HEK293 (cell line): ENCODE measurements around the gene CFAP53.
A peak's percentile ranks its signal among the peaks of the same experiment; 100 is the strongest.

Experiments used
- BCL11B ChIP-seq: fragments of 450-650 bp; formaldehyde crosslinking; IDR thresholded peaks from 2 replicates; pipeline ENCODE4 v1.5.1; 2016; ENCODE audit warnings: low read depth, missing biosample characterization, missing genetic modification characterization
- HOXD13 ChIP-seq: sonication (generic); formaldehyde crosslinking; IDR thresholded peaks from 2 replicates; pipeline ENCODE4 v1.8.0; 2022; ENCODE audit warnings: missing genetic modification reagents, borderline replicate concordance
- KLF1 ChIP-seq: fragments of 450-650 bp; formaldehyde crosslinking; IDR thresholded peaks from 2 replicates; pipeline ENCODE4 v1.5.1; 2016; ENCODE audit warnings: missing biosample characterization, missing genetic modification characterization
- KLF9 ChIP-seq: fragments of 450-650 bp; formaldehyde crosslinking; IDR thresholded peaks from 2 replicates; pipeline ENCODE4 v1.5.1; 2016; ENCODE audit warnings: missing biosample characterization, missing genetic modification characterization, low read depth
- MEIS1 ChIP-seq: sonication (generic); formaldehyde crosslinking; IDR thresholded peaks from 2 replicates; pipeline ENCODE4 v1.8.1; 2022; ENCODE audit warnings: missing genetic modification reagents, mild to moderate bottlenecking, borderline replicate concordance
- OSR2 ChIP-seq: fragments of 450-650 bp; formaldehyde crosslinking; IDR thresholded peaks from 2 replicates; pipeline ENCODE4 v1.5.1; 2016; ENCODE audit warnings: missing biosample characterization, missing genetic modification characterization
- OVOL3 ChIP-seq: fragments of 450-650 bp; formaldehyde crosslinking; IDR thresholded peaks from 2 replicates; pipeline ENCODE4 v1.5.1; 2016; ENCODE audit warnings: missing biosample characterization, missing genetic modification characterization
- ZFP37 ChIP-seq: fragments of 450-650 bp; formaldehyde crosslinking; IDR thresholded peaks from 2 replicates; pipeline ENCODE4 v1.5.1; 2016; ENCODE audit warnings: missing biosample characterization, missing genetic modification characterization
- ZIC2 ChIP-seq: fragments of 450-650 bp; formaldehyde crosslinking; IDR thresholded peaks from 2 replicates; pipeline ENCODE4 v1.5.1; 2016; ENCODE audit warnings: missing biosample characterization, missing genetic modification characterization
- ZNF112 ChIP-seq: fragments of 450-650 bp; formaldehyde crosslinking; IDR thresholded peaks from 2 replicates; pipeline ENCODE4 v1.5.0; 2017; ENCODE audit warnings: missing biosample characterization, missing genetic modification characterization
- ZNF266 ChIP-seq: fragments of 450-650 bp; formaldehyde crosslinking; IDR thresholded peaks from 2 replicates; pipeline ENCODE4 v1.5.1; 2016; ENCODE audit warnings: missing biosample characterization, missing genetic modification characterization, low read depth
- ZNF335 ChIP-seq: fragments of 450-650 bp; formaldehyde crosslinking; conservative IDR thresholded peaks from 2 replicates; pipeline ENCODE4 v1.5.1; 2016; ENCODE audit warnings: missing biosample characterization, missing genetic modification characterization
- ZNF423 ChIP-seq: fragments of 450-650 bp; formaldehyde crosslinking; IDR thresholded peaks from 2 replicates; pipeline ENCODE4 v1.5.1; 2016; ENCODE audit warnings: missing biosample characterization, missing genetic modification characterization
- ZNF433 ChIP-seq: fragments of 450-650 bp; formaldehyde crosslinking; IDR thresholded peaks from 2 replicates; pipeline ENCODE4 v1.5.1; 2016; ENCODE audit warnings: missing biosample characterization, missing genetic modification characterization, low read depth
- ZNF530 ChIP-seq: fragments of 450-650 bp; formaldehyde crosslinking; IDR thresholded peaks from 2 replicates; pipeline ENCODE4 v1.5.1; 2016; ENCODE audit warnings: low read depth, missing biosample characterization, missing genetic modification characterization
- ZNF777 ChIP-seq: fragments of 450-650 bp; formaldehyde crosslinking; IDR thresholded peaks from 2 replicates; pipeline ENCODE4 v1.5.1; 2017; ENCODE audit warnings: missing biosample characterization, missing genetic modification characterization, borderline replicate concordance
- TF ChIP-seq, protein P1 (sequence below): fragments of 450-650 bp; formaldehyde crosslinking; IDR thresholded peaks from 2 replicates; pipeline ENCODE4 v1.5.1; 2016; ENCODE audit warnings: missing biosample characterization, missing genetic modification characterization
- TF ChIP-seq, protein P2 (sequence below): fragments of 450-650 bp; formaldehyde crosslinking; IDR thresholded peaks from 2 replicates; pipeline ENCODE4 v1.5.1; 2016; ENCODE audit warnings: missing biosample characterization, missing genetic modification characterization
- TF ChIP-seq, protein P3 (sequence below): fragments of 450-650 bp; formaldehyde crosslinking; IDR thresholded peaks from 2 replicates; pipeline ENCODE4 v1.5.1; 2016; ENCODE audit warnings: missing biosample characterization, missing genetic modification characterization
- TF ChIP-seq, protein P4 (sequence below): fragments of 450-650 bp; formaldehyde crosslinking; IDR thresholded peaks from 2 replicates; pipeline ENCODE4 v1.5.1; 2016; ENCODE audit warnings: missing biosample characterization, missing genetic modification characterization
- TF ChIP-seq, protein P5 (sequence below): fragments of 450-650 bp; formaldehyde crosslinking; IDR thresholded peaks from 2 replicates; pipeline ENCODE4 v1.5.1; 2017; ENCODE audit warnings: missing biosample characterization, missing genetic modification characterization
- TF ChIP-seq, protein P6 (sequence below): fragments of 450-650 bp; formaldehyde crosslinking; IDR thresholded peaks from 2 replicates; pipeline ENCODE4 v1.5.1; 2016; ENCODE audit warnings: missing biosample characterization, missing genetic modification characterization

CFAP53 gene

DNA sequence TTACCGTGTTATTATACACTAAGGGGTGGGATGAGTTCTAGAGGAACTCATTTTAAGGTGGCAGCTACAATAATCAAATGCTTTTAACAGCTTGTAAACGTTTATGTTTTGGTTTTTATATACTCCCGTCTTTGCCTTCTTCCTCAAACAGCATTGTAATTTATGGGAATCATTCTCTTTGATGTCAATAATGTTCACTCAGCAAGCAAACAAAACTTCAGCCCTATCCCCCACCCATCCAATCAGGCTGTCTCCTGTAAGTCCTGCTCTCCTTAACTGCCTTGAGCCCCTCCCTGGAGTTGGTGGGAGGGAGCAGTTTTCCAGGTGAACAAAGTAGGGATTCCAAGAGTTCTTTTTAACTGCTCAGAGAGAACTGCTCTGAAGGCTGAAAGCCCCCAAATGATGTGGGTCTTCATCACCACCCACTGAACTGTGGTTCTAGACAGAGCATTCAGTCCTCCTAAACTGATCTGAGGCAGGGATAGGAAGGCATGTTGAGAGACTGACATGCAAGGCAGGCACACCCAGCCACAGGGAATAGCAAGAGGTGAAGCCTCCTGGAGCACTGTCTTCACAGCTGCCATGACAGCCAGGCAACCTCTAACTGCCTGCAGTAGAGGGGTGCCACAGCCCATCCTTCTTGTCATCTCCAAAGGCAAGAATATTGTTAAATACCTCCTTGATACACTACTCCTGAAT, 88.9 kb downstream of the CFAP53 start (continued):
- TF ChIP-seq, protein P1, sequence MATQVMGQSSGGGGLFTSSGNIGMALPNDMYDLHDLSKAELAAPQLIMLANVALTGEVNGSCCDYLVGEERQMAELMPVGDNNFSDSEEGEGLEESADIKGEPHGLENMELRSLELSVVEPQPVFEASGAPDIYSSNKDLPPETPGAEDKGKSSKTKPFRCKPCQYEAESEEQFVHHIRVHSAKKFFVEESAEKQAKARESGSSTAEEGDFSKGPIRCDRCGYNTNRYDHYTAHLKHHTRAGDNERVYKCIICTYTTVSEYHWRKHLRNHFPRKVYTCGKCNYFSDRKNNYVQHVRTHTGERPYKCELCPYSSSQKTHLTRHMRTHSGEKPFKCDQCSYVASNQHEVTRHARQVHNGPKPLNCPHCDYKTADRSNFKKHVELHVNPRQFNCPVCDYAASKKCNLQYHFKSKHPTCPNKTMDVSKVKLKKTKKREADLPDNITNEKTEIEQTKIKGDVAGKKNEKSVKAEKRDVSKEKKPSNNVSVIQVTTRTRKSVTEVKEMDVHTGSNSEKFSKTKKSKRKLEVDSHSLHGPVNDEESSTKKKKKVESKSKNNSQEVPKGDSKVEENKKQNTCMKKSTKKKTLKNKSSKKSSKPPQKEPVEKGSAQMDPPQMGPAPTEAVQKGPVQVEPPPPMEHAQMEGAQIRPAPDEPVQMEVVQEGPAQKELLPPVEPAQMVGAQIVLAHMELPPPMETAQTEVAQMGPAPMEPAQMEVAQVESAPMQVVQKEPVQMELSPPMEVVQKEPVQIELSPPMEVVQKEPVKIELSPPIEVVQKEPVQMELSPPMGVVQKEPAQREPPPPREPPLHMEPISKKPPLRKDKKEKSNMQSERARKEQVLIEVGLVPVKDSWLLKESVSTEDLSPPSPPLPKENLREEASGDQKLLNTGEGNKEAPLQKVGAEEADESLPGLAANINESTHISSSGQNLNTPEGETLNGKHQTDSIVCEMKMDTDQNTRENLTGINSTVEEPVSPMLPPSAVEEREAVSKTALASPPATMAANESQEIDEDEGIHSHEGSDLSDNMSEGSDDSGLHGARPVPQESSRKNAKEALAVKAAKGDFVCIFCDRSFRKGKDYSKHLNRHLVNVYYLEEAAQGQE (tag by site-specific recombination), result no peak
- TF ChIP-seq OSR2 (peak; percentile 66), ZIC2 (tag by site-specific recombination) (no peak), ZNF112 (no peak), ZNF433 (tag by site-specific recombination) (no peak), KLF9 (tag by site-specific recombination) (no peak), BCL11B (tag by site-specific recombination) (no peak), HOXD13 (CRISPR knock-in tag) (no peak), ZNF777 (tag by site-specific recombination) (no peak), ZNF530 (tag by site-specific recombination) (no peak), MEIS1 (CRISPR knock-in tag) (no peak), ZNF423 (tag by site-specific recombination) (no peak), OVOL3 (tag by site-specific recombination) (no peak), KLF1 (tag by site-specific recombination) (peak; percentile 33), ZNF266 (tag by site-specific recombination) (no peak), ZNF335 (peak; percentile 16; the same call in 1 of the 2 replicates), ZFP37 (tag by site-specific recombination) (no peak)
- TF ChIP-seq, protein P2, sequence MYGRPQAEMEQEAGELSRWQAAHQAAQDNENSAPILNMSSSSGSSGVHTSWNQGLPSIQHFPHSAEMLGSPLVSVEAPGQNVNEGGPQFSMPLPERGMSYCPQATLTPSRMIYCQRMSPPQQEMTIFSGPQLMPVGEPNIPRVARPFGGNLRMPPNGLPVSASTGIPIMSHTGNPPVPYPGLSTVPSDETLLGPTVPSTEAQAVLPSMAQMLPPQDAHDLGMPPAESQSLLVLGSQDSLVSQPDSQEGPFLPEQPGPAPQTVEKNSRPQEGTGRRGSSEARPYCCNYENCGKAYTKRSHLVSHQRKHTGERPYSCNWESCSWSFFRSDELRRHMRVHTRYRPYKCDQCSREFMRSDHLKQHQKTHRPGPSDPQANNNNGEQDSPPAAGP, result 0 out of 2 replicates have a peak, but pooled peaks have one; percentile 41
- TF ChIP-seq, protein P3, sequence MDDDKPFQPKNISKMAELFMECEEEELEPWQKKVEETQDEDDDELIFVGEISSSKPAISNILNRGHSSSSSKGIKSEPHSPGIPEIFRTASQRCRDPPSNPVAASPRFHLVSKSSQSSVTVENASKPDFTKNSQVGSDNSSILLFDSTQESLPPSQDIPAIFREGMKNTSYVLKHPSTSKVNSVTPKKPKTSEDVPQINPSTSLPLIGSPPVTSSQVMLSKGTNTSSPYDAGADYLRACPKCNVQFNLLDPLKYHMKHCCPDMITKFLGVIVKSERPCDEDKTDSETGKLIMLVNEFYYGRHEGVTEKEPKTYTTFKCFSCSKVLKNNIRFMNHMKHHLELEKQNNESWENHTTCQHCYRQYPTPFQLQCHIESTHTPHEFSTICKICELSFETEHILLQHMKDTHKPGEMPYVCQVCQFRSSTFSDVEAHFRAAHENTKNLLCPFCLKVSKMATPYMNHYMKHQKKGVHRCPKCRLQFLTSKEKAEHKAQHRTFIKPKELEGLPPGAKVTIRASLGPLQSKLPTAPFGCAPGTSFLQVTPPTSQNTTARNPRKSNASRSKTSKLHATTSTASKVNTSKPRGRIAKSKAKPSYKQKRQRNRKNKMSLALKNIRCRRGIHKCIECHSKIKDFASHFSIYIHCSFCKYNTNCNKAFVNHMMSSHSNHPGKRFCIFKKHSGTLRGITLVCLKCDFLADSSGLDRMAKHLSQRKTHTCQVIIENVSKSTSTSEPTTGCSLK (tag by site-specific recombination), result no peak
- TF ChIP-seq, protein P4, sequence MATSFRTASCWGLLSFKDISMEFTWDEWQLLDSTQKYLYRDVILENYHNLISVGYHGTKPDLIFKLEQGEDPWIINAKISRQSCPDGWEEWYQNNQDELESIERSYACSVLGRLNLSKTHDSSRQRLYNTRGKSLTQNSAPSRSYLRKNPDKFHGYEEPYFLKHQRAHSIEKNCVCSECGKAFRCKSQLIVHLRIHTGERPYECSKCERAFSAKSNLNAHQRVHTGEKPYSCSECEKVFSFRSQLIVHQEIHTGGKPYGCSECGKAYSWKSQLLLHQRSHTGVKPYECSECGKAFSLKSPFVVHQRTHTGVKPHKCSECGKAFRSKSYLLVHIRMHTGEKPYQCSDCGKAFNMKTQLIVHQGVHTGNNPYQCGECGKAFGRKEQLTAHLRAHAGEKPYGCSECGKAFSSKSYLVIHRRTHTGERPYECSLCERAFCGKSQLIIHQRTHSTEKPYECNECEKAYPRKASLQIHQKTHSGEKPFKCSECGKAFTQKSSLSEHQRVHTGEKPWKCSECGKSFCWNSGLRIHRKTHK, result no peak
- TF ChIP-seq, protein P5, sequence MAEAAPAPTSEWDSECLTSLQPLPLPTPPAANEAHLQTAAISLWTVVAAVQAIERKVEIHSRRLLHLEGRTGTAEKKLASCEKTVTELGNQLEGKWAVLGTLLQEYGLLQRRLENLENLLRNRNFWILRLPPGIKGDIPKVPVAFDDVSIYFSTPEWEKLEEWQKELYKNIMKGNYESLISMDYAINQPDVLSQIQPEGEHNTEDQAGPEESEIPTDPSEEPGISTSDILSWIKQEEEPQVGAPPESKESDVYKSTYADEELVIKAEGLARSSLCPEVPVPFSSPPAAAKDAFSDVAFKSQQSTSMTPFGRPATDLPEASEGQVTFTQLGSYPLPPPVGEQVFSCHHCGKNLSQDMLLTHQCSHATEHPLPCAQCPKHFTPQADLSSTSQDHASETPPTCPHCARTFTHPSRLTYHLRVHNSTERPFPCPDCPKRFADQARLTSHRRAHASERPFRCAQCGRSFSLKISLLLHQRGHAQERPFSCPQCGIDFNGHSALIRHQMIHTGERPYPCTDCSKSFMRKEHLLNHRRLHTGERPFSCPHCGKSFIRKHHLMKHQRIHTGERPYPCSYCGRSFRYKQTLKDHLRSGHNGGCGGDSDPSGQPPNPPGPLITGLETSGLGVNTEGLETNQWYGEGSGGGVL (tag by site-specific recombination), result no peak
- TF ChIP-seq, protein P6, sequence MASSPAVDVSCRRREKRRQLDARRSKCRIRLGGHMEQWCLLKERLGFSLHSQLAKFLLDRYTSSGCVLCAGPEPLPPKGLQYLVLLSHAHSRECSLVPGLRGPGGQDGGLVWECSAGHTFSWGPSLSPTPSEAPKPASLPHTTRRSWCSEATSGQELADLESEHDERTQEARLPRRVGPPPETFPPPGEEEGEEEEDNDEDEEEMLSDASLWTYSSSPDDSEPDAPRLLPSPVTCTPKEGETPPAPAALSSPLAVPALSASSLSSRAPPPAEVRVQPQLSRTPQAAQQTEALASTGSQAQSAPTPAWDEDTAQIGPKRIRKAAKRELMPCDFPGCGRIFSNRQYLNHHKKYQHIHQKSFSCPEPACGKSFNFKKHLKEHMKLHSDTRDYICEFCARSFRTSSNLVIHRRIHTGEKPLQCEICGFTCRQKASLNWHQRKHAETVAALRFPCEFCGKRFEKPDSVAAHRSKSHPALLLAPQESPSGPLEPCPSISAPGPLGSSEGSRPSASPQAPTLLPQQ (tag by site-specific recombination), result no peak
- TF ChIP-seq, all 188 proteins: peak for 12
